Measurements from ENCODE around the gene SCN8A.

DNA sequence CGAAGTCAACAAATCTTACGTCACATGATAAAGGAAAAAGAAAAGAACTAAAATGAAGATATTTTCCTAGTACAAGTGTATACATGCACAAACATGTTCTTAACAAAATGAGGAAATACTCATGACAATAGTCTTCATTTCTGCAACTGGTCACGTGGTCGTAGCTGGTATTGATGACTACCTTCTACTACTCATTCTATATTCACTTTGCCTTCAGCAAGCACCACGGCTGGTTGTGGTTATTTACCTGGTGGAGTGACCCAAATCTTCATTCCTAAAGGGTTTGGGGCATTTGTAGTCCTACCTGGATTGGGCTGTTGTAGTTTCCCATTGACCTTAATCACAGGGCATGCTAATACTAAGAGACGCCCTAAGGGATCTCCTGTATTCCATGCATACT is 206.3 kb downstream of the SCN8A start:
- TF ChIP-seq CTCF (IDR thresholded peaks at IDR 0.05) = no peak
- TF ChIP-seq POLR2A (IDR thresholded peaks at IDR 0.05) = no peak

Measured in testis (tissue), 2 donors.